B cell (primary cell): ENCODE data around the gene MOB3B. TPM values are rescaled to one million over a fixed set of nuclear protein-coding genes. Genes with fewer than 3 reads are reported as not detected.

Source experiments
- ATAC-seq: fragments of 200-7000 bp; cut with Tn5 transposase; one replicate; pipeline ENCODE4 v1.10.0; 2021; ENCODE audit warnings: low read depth, mild to moderate bottlenecking, moderate number of reproducible peaks, moderate library complexity
- CTCF ChIA-PET: fragments of 350-600 bp; sonication (Branson Sonifier 250); formaldehyde crosslinking; loops from one replicate; lab custom pipeline; 2021; ENCODE audit warnings: antibody characterized with exemption, inconsistent platforms; lab: Charles Lee
- POLR2A ChIA-PET: fragments of 350-600 bp; sonication (Branson Sonifier 250); formaldehyde crosslinking; loops from one replicate; lab custom pipeline; 2021; ENCODE audit warnings: antibody characterized with exemption; lab: Charles Lee
- DNase-seq: peaks from one replicate; pipeline ENCODE4 v3.0.0; 2013
- H2AFZ ChIP-seq: 2 replicates; pipeline ENCODE4 v1.6.1; 2012; ENCODE audit warnings: mild to moderate bottlenecking, low read depth, low read length; ENCODE audit not compliant: insufficient read depth, poor library complexity, severe bottlenecking
- H3K27ac ChIP-seq, 2 donors: 1 replicate in 1 of 2; 2 replicates in 1 of 2; pipeline ENCODE4 v1.5.1; 2012 to 2013; ENCODE audit warnings: low read length in 2 of 2, mild to moderate bottlenecking in 2 of 2, moderate library complexity in 1 of 2
- H3K27me3 ChIP-seq, 4 experiments: fragments of 200-600 bp in 1 of 4; sonication (generic) in 1 of 4; replicated peaks in 1 of 4; 1 replicate in 2 of 4; 2 replicates in 2 of 4; pipeline versions ENCODE4 v1.6.1 to v1.7.0; 2013 to 2016; ENCODE audit warnings: low read length in 3 of 4, mild to moderate bottlenecking in 2 of 4, mixed read lengths in 1 of 4, moderate library complexity in 1 of 4; ENCODE audit not compliant: insufficient read depth in 4 of 4, control insufficient read depth in 3 of 4; ENCODE audit errors: control extremely low read depth in 1 of 4
- H3K36me3 ChIP-seq, 2 experiments: replicated peaks in 1 of 2; 1 replicate in 1 of 2; 2 replicates in 1 of 2; pipeline versions ENCODE4 v1.6.1 to v1.7.1; 2013; ENCODE audit warnings: low read length in 1 of 2; ENCODE audit not compliant: insufficient read depth in 2 of 2, control insufficient read depth in 1 of 2; ENCODE audit errors: control extremely low read depth in 1 of 2, extremely low read depth in 1 of 2
- H3K4me1 ChIP-seq, 2 donors: fragments of 200-600 bp in 1 of 2; sonication (generic) in 1 of 2; 1 replicate in 1 of 2; 2 replicates in 1 of 2; pipeline versions ENCODE4 v1.5.1 to v1.6.1; 2013 to 2017; ENCODE audit warnings: low read length in 2 of 2; ENCODE audit not compliant: control insufficient read depth in 2 of 2, insufficient read depth in 2 of 2
- H3K4me2 ChIP-seq: replicated peaks from 2 replicates; pipeline ENCODE3; 2012; ENCODE audit warnings: mild to moderate bottlenecking, low read depth, low read length; ENCODE audit not compliant: poor library complexity, severe bottlenecking
- H3K4me3 ChIP-seq, 5 experiments: fragments of 200-600 bp in 1 of 5; sonication (generic) in 1 of 5; 1 replicate in 3 of 5; 2 replicates in 2 of 5; pipeline versions ENCODE4 v1.5.1 to v1.7.0; 2011 to 2016; ENCODE audit warnings: low read length in 4 of 5, mild to moderate bottlenecking in 4 of 5, low read depth in 2 of 5, control low read depth in 1 of 5, moderate library complexity in 1 of 5; ENCODE audit not compliant: insufficient read depth in 1 of 5; ENCODE audit errors: control extremely low read depth in 1 of 5, extremely low read depth in 1 of 5
- H3K79me2 ChIP-seq: fragments of 200-600 bp; sonication (generic); one replicate; pipeline ENCODE4 v1.6.0; 2016; ENCODE audit warnings: low read length; ENCODE audit not compliant: control insufficient read depth, insufficient read depth
- H3K9ac ChIP-seq: fragments of 200-600 bp; sonication (generic); 2 replicates; pipeline ENCODE4 v1.6.1; 2017; ENCODE audit warnings: mild to moderate bottlenecking, low read length, moderate library complexity
- H3K9me3 ChIP-seq, 3 donors: one replicate each; pipeline versions ENCODE4 v1.6.1 to v1.7.1; 2013; ENCODE audit warnings: low read length in 2 of 3; ENCODE audit not compliant: control insufficient read depth in 2 of 3, insufficient read depth in 1 of 3; ENCODE audit errors: control extremely low read depth in 1 of 3
- H4K20me1 ChIP-seq: 2 replicates; pipeline ENCODE4 v1.6.0; 2012; ENCODE audit warnings: mild to moderate bottlenecking, low read length; ENCODE audit not compliant: insufficient read depth, control insufficient read depth, poor library complexity, severe bottlenecking
- H3K27ac Mint-ChIP-seq: one replicate; pipeline ENCODE4 v1.8.0; 2021; ENCODE audit warnings: mixed read lengths
- H3K27me3 Mint-ChIP-seq: one replicate; pipeline ENCODE4 v1.8.0; 2021; ENCODE audit warnings: mixed read lengths
- H3K4me1 Mint-ChIP-seq: one replicate; pipeline ENCODE4 v1.8.0; 2021; ENCODE audit warnings: mixed read lengths
- H3K4me3 Mint-ChIP-seq: one replicate; pipeline ENCODE4 v1.8.0; 2021; ENCODE audit warnings: mixed read lengths
- H3K9me3 Mint-ChIP-seq: one replicate; pipeline ENCODE4 v1.8.0; 2022; ENCODE audit warnings: mixed read lengths; ENCODE audit not compliant: insufficient read depth
- CTCF ChIP-seq: fragments of 200-600 bp; IDR thresholded peaks from one replicate; pipeline ENCODE4 v1.8.0; 2022; ENCODE audit warnings: antibody characterized with exemption, mild to moderate bottlenecking
- EZH2 ChIP-seq: IDR thresholded peaks from 2 replicates; pipeline ENCODE4 v1.6.1; 2012; ENCODE audit warnings: borderline replicate concordance, low read depth, mild to moderate bottlenecking, moderate library complexity, low read length; ENCODE audit not compliant: insufficient read depth, poor library complexity, severe bottlenecking
- WGBS: methylation state at CpG from one replicate; pipeline ENCODE4 v1.1.5; 2013; ENCODE audit warnings: missing lambda C conversion rate; ENCODE audit not compliant: insufficient coverage; 5-methylcytosine and 5-hydroxymethylcytosine counted together
- intact Hi-C: fragments of 100-400 bp; cut with micrococcal nuclease; formaldehyde crosslinking; loops from one replicate; pipeline ENCODE4 v1.10.0; 2022
- polyA plus RNA-seq: library from polyadenylated mRNA; depleted of rRNA; stranded (reverse); fragments of >200 nt; gene quantifications from 2 replicates; pipeline ENCODE4 v1.2.3, GENCODE V29; 2012
- total RNA-seq, 2 donors: library from RNA; stranded (reverse); fragments of 120-200 nt in 1 of 2; gene quantifications; 1 replicate in 1 of 2; 2 replicates in 1 of 2; pipeline versions ENCODE4 v1.2.3 to v1.2.4, GENCODE V29; 2013 to 2022

Gene MOB3B
- total and polyA plus RNA-seq, 2 donors (not counting 1 experiment from before 2014, with no cell fraction given) = 7.3 to 7.9 TPM

GRCh38 chr9:27352457-27353165 lies 177.0 kb downstream of the MOB3B start:
- 40% methylated on average over 1 of the region's 5 CpGs for WGBS
- H3K9me3 ChIP-seq = no peaks in the 10 kb centered on the region
- no peaks in the 10 kb centered on the region for H3K27me3 ChIP-seq
- peaks cover 0 to 5% of the 10 kb centered on the region in 2 experiments for H3K36me3 ChIP-seq
- CTCF ChIA-PET = interaction anchor here (1.2 to 4.9 kb wide), 4 partner anchors 16 to 178 kb away, joined by 4 to 28 read pairs (median 8); partner anchors contain the start of gene MOB3B
- H3K27me3 Mint-ChIP-seq = no peaks in the 10 kb centered on the region
- peaks cover 59% of the 10 kb centered on the region for H3K4me1 Mint-ChIP-seq
- H3K4me3 Mint-ChIP-seq = peak overlapping the region; percentile 67
- peaks cover 11% of the 10 kb centered on the region for H4K20me1 ChIP-seq
- H3K4me1 ChIP-seq = peaks cover 36 to 39% of the 10 kb centered on the region in 2 donors
- no peaks in the 10 kb centered on the region for H3K9me3 Mint-ChIP-seq
- TF ChIP-seq CTCF = no peak
- no peak overlapping the region for H3K4me3 ChIP-seq
- H3K27ac ChIP-seq = peak overlapping the region in 1 of 2 donors; percentile 58
- H3K79me2 ChIP-seq = peaks cover 31% of the 10 kb centered on the region
- H3K27ac Mint-ChIP-seq = peak overlapping the region; percentile 84
- peak overlapping the region; percentile 49 for H3K4me2 ChIP-seq
- ATAC-seq (peak; percentile 51), DNase-seq (peak; percentile 58)
- no peak overlapping the region for H2AFZ ChIP-seq
- POLR2A ChIA-PET = no interaction called here
- intact Hi-C loops = loop anchor here (1.0 to 5.0 kb wide), 4 partner anchors 14 to 175 kb away; partner anchors contain the start of gene MOB3B
- H3K9ac ChIP-seq = peak overlapping the region; percentile 23

- Histone ChIP-seq H3K4me2 (no peak overlapping the region), H3K27ac (peak overlapping the region in 1 of 2 donors; percentile 58), H2AFZ (no peak overlapping the region), H3K4me3 (no peak overlapping the region), H3K79me2 (peaks cover 36% of the 10 kb centered on the region), H4K20me1 (peaks cover 11% of the 10 kb centered on the region), H3K9ac (no peak overlapping the region), H3K36me3 (no peaks in the 10 kb centered on the region), H3K9me3 (no peaks in the 10 kb centered on the region), H3K4me1 (peaks cover 36 to 37% of the 10 kb centered on the region in 2 donors), H3K27me3 (no peaks in the 10 kb centered on the region)
- TF ChIP-seq EZH2 (no peak), CTCF (no peak)
- Mint-ChIP-seq H3K27me3 (no peaks in the 10 kb centered on the region), H3K4me1 (peaks cover 59% of the 10 kb centered on the region), H3K27ac (peak overlapping the region; percentile 59), H3K4me3 (peak overlapping the region; percentile 13), H3K9me3 (no peaks in the 10 kb centered on the region)
- CTCF ChIA-PET = interaction anchor here (0.7 to 4.9 kb wide), 3 partner anchors 16 to 179 kb away, joined by 3 to 28 read pairs (median 4); partner anchors contain the start of gene MOB3B
- POLR2A ChIA-PET = no interaction called here
- 88% methylated on average over 1 of the region's 2 CpGs for WGBS
- no peak for ATAC-seq
- no peak for DNase-seq
- intact Hi-C loops = loop anchor here (5.0 kb wide), 2 partner anchors 111 to 176 kb away; partner anchors contain the start of gene MOB3B
Measured at GRCh38 chr9:27351438-27351837, 178.2 kb downstream of the MOB3B start.
